Ovary (tissue), 3 donors: Measurements from ENCODE around the gene HDGFL2.

Source experiments
- CTCF ChIP-seq, 3 donors: fragments of 450-650 bp in 2 of 3; fragments of 200-600 bp in 1 of 3; IDR thresholded peaks; one replicate each; pipeline versions ENCODE4 v1.5.1 to v1.8.0; 2016 to 2022; ENCODE audit warnings: antibody characterized with exemption in 3 of 3, mild to moderate bottlenecking in 1 of 3
- POLR2A ChIP-seq: fragments of 450-650 bp; IDR thresholded peaks from one replicate; pipeline ENCODE4 v1.6.1; 2017; ENCODE audit warnings: antibody characterized with exemption, mild to moderate bottlenecking, moderate library complexity
- donor health status: DM: no; HTN: no; CAD: no.

GRCh38 chr19:4477034-4477801, 5.1 kb downstream of the HDGFL2 start:
- TF ChIP-seq POLR2A (no peak), CTCF (IDR thresholded peaks at IDR 0.05) (no peak)
